ENCODE data around the gene OR6S1.
"Not testable (repeated sequence)": the region's sequence is repeated elsewhere in the genome, so short reads cannot be mapped to it uniquely, and the experiment has no call there.

DNA sequence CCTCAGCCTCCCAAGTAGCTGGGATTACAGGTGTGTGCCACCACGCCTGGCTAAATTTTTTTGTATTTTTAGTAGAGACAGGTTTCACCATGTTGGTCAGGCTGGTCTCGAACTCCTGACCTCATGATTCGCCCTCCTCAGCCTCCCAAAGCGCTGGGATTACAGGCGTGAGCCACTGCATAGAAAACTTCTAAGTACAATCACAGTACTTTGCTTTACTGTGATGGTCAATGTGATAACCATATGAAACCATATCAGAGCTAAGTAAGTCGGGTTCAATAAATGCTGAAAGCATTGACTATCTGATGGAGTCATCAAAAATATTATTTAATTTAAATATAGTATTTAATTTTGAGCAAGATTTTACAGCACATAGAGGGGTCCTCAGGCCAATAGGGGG is 21.8 kb downstream of the OR6S1 start:
- TF ChIP-seq, protein P1, sequence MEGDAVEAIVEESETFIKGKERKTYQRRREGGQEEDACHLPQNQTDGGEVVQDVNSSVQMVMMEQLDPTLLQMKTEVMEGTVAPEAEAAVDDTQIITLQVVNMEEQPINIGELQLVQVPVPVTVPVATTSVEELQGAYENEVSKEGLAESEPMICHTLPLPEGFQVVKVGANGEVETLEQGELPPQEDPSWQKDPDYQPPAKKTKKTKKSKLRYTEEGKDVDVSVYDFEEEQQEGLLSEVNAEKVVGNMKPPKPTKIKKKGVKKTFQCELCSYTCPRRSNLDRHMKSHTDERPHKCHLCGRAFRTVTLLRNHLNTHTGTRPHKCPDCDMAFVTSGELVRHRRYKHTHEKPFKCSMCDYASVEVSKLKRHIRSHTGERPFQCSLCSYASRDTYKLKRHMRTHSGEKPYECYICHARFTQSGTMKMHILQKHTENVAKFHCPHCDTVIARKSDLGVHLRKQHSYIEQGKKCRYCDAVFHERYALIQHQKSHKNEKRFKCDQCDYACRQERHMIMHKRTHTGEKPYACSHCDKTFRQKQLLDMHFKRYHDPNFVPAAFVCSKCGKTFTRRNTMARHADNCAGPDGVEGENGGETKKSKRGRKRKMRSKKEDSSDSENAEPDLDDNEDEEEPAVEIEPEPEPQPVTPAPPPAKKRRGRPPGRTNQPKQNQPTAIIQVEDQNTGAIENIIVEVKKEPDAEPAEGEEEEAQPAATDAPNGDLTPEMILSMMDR (conservative IDR thresholded peaks at IDR 0.05; ENCODE audit: low read depth, low read length), result not testable (repeated sequence)
- TF ChIP-seq EZH2 (IDR thresholded peaks at IDR 0.05; ENCODE audit: low read length, unreplicated experiment), result not testable (repeated sequence)
